NCI-H2107 treated with DMSO at 0.1 percent for 48 hours (cell line): Measurements from ENCODE around the gene DMWD.

Experiments used
- DNase-seq: peaks from one replicate; lab custom pipeline; 2025; ENCODE audit not compliant: unreplicated experiment; lab: John Stamatoyannopoulos, UW

Gene DMWD

DNA sequence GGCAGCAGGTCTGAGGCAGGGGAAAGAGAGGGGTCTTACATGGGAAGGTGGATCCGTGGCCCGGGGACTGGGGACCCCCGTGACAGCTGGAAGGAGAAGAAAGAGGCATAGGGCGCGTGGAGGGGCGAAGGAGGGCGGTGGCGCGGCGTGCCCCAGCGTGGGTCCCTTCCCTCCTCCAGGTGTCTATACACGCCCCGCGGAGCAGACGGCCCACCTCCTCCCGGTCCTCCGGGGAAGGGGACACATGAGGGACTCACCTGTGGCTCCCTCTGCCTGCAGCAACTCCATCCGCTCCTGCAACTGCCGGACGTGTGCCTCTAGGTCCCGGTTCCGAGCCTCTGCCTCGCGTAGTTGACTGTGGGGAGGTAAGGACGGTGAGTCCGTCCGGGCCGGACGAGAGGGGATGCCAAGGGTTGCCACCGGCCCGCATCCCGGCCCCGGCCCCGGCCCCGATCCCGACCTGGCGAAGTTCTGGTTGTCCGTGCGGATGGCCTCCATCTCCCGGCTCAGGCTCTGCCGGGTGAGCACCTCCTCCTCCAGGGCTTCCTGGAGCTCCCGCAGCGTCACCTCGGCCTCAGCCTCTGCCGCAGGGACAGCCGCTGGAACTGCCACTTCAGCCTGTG lies 21.2 kb downstream of the DMWD start:
- DNase-seq = no peak

DNA sequence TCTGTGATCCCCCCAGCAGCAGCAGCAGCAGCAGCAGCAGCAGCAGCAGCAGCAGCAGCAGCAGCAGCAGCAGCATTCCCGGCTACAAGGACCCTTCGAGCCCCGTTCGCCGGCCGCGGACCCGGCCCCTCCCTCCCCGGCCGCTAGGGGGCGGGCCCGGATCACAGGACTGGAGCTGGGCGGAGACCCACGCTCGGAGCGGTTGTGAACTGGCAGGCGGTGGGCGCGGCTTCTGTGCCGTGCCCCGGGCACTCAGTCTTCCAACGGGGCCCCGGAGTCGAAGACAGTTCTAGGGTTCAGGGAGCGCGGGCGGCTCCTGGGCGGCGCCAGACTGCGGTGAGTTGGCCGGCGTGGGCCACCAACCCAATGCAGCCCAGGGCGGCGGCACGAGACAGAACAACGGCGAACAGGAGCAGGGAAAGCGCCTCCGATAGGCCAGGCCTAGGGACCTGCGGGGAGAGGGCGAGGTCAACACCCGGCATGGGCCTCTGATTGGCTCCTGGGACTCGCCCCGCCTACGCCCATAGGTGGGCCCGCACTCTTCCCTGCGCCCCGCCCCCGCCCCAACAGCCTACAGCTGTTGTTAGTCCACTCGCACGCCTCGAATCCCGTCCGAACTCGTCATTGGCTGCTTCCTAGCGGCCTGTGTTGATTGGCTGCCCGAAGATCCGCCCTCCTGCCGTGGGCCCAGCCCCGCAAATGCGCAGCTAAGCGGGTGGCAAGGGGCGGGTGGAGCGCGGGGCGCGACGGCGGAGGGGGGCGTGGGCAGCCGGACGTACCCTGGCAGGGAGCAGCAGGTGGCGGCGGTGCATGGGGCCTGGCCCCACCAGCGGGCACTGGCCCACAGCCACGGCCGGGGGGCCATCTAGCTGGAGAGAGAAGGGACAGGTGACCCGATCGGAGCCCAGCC lies 22.2 kb downstream of the DMWD start:
- DNase-seq = peak; percentile 92

DNA sequence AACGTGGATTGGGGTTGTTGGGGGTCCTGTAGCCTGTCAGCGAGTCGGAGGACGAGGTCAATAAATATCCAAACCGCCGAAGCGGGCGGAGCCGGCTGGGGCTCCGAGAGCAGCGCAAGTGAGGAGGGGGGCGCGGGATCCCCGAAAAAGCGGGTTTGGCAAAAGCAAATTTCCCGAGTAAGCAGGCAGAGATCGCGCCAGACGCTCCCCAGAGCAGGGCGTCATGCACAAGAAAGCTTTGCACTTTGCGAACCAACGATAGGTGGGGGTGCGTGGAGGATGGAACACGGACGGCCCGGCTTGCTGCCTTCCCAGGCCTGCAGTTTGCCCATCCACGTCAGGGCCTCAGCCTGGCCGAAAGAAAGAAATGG lies 22.8 kb downstream of the DMWD start:
- DNase-seq = no peak

DNA sequence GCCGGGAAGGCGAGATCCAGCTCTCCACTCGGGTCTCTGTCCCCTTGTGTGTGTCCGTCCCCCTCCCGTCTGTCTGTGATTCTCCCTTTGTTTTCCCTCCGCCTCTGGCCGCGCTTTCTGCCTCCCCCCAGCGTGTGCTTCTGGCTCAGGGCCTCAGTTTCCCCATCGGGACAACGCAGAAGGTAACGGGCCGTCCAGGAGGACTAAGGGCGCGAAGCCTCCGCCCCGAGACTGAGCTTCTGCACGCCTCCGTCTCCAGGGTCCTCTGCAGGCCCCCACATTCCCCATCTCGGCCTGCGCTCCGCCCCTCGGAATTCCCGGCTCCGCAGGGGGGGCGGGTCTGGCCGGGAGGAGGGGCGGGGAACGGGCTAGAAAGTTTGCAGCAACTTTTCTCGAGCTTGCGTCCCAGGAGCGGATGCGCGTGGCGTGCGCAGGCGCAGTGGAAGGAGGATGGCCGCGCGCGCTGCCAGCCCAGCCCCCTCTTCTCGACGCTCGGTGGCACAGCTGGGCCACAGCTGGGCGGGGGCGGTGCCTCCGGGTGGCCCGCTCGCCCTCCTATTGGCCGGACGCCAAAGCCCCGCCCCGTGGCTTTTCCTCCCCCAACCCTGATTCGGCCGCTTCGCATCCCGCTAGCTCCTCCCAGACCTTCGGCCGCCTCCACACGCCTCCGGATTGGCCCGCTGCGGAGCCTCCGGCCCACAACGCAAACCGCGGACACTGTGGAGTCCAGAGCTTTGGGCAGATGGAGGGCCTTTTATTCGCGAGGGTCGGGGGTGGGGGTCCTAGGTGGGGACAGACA lies 23.5 kb downstream of the DMWD start, which contains the start of gene SIX5:
SIX5 (minus strand) TSS at position 269 of the 799 bp plus-strand sequence. CDS start 408 bp downstream, outside the sequence.
- peak; percentile 73 for DNase-seq

DNA sequence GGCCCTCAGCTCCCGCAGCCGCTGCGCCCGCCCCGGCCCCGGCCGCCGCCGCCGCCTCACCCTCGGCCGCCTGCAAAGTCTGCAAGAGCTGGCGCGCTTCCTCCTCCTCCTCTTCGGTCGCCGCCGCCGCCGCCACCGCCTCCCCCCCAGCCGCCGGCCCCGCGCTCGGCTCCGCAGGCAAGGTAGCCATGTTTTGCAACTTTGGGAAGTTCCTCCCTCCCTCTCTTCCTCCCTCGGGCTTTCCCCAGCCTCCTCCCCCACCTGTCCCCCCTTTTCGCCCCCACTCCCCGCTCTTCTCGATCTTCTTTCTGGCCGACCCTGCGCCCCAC lies 24.0 kb downstream of the DMWD start:
- no peak for DNase-seq

DNA sequence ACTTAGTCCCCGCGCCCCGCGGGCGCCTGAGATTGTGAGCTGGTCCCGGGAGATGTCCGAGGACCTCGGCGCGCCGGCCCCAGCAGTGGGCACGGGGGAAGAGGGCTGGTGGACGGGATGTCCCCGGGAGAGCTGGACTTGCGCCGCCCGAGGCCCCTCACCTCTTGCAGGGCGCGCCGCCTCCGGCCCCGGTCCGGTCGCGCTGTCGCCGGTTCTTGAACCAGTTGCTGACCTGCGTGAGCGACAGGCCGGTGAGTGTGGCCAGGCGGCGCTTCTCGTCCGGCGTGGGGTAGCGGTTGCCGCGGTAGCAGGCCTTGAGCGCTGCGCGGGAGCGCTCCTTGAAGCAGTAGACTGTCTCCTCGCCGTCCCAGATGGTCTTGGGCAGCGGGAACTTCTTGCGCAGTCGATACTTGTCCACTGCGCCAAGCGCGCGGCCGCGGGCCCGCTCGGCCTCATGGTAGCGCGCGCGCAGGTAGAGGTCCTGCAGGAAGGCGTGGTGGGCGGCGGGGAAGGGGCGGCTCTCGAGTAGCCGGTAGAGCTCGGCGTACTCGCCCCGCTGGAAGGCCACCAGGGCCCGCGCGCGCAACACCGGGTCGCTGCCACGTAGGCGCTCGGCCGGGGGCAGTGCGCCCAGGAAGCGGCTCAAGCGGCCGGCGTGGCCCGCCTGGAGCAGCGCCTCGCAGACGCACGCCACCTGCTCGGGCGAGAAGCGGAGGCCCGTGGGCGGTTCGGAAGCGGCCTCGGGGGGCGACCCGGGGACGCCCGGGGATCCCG lies 24.6 kb downstream of the DMWD start:
- DNase-seq = no peak

DNA sequence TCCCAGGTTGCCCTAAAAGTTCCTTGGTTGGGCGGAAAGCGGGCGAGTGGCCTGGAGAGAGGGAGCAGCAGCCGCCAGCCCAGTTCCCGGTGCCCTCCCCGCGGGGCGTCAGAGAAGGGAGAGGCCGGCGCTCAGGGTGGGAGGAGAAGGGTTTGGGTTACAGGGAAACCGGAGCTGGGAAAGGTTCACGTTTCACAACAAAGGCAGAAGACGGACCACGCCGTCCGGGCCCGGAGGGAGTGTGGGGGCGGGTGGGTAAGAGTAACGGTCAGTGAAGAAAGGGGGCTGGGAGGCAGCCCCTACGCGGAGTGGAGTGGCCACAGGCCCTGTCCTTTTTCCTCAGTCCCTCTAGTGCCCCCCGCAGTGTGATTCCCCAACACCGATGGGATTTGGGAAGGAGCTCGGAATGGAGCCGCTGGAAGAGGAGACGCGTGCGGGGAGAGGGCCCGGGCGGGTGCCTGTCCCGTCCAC lies 25.2 kb downstream of the DMWD start:
- DNase-seq = peak; percentile 70

DNA sequence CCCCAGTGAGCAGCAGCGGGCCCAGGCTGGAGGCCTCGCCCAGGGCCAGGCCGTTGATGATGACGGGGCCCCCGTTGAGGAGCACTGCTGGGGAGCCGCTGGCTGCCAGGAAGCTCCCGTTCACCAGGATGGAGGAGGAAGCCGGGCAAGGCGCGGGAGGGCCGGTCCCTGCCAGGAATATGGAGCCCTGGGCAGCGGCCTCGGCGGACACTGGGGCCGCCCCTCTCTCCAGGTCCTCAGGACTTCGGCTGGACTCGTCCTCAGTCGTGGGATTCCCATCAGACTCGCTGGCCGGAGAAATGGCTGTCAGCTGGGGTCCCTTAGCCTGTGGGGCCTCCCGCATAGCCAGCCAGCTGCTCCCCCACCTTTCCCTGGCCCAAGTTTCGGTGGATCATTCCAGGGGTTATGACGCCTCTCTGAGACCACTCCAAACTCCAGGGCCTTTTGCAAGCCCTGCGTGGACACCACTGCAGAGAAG lies 25.7 kb downstream of the DMWD start:
- DNase-seq = no peak

DNA sequence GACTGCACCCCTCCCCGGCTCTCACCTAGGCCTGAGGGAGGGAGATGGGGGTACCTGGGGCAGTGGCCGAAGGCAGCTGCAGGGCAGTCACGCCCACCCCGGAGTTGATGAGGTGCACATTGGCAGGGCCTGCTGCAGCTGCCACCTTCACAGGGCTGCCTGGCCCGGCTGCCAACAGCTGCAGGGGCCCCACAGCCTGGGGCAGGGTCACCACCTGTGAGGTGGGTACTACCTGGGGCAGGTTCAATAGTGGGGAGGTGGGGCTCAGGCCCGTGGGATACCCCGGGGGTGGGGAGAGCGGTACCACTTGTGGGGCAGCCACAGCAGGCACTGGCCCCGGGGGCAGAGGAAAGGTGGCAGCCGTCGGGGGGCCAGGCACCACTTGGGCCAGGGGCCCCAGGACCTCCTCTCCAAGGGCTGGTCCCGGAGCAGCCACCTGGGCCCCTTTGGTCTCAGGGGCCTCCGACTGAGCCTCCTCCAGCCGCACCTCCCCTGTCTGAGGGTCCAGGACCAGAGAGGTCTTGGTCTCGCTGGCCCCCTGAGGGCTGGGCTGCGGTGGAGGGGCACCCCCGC lies 26.3 kb downstream of the DMWD start:
- no peak for DNase-seq

DNA sequence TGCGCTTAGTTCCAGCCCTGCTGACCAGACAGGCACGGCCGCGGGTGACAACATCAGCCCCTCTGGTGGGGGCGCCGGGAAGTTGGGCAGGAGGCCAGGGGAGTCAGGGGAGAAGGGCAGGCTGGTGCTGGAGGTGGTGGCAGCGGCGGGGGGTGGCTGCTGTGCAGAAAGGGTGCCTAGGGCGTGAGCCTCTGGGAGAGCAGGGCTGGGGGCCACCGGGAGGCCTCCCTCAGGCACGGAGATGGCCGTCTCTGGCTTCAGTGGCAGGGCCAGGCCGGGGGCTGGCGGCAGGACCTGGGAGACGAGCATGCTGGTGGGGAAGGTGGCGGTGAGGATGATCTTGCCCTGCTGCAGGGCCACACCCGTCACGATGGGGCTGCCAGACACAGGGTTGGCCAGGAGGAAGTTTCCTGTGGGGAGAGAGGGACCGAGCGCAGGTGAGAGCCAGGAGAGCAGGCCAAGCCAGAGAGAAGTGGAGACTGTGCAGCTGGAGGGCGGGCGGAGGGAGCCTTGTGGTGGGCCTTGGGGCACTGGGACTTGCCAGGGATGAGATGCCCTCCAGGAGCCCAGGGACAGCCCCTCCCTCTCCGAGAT lies 26.8 kb downstream of the DMWD start:
- DNase-seq = no peak

DNA sequence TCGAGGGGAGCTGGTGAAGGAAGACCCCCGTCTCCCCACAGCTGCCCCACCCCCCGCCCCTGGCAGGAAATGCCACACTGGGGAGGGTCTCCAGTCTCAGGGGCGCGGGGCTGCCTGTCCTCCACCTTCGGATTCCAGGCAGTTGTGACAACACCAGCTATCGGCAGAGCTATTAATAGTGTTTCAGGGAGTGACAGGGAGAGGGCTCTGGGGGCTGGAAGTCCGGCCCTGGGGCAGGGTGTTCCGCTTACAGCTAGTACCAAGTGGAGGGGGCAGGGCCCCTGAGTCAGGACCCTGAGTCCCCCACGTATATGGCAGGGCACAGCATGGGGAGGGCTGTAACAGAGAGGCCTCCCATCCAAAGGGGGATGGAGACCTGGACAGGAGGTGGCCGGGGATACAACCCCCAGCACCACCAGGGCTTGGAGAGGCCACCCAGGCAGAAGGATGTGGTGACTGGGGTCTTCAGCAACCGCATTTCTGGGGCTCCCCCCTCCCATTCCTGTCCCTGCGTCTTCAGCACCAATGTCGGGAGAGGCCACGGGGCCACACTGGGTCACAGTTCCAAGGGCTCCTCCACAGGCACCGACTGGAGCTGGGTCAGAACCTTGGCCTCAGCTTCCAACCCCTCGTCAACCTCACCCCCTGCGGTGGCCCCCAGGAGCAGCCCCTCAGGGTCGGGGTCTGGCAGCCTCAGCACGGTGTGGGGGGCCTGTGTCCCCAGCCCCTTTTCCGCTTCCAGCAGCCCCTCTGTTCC lies 27.5 kb downstream of the DMWD start:
- DNase-seq = no peak

DNA sequence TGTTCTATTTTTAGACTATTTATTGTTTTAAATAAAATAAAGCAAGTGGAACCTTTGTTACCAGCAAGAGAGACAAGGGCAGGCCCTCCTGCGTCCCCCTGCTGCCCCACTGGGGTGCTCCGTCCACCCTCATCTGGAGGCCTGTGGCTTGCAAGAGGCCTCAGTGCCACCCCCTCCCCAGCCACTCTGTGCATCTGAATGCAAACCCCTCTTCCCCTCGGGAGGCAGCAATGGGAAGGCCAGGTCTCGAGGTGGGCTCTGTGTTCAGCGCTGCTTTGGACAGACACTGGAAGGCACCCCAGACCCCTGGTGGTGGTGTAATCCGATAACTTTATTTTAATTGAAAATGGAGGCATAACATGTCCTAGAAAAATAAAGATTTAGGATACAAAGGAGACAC lies 28.2 kb downstream of the DMWD start:
- no peak for DNase-seq

DNA sequence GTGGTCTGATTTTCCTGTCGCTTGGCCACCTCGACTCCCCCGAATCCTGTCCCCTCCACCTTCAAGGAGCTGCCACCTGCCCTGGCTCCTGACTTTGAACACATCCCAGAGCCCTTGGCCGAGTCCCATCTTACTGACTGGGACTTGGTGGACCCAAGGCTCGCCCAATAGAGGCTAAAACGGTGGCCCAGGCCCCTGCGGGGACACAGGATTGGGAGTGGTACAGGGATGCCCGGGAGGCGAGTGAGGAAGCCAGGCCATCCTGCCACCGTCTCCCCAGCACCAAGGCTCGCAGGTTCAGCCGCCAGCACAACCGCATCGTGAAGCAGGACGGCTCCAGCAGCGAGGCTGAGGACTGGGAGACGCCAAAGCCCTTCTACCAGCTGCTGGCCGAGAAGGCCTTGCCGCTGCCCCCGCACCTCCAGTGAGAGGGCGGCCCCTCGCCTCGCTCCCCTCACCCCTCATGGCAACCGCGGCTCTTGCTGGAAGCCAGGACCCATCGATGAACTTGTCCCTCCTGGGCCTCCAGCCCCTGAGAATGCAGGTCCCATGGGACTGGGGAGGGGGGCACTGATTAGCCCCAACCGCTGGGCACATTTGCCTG lies 28.9 kb downstream of the DMWD start:
- no peak for DNase-seq

DNA sequence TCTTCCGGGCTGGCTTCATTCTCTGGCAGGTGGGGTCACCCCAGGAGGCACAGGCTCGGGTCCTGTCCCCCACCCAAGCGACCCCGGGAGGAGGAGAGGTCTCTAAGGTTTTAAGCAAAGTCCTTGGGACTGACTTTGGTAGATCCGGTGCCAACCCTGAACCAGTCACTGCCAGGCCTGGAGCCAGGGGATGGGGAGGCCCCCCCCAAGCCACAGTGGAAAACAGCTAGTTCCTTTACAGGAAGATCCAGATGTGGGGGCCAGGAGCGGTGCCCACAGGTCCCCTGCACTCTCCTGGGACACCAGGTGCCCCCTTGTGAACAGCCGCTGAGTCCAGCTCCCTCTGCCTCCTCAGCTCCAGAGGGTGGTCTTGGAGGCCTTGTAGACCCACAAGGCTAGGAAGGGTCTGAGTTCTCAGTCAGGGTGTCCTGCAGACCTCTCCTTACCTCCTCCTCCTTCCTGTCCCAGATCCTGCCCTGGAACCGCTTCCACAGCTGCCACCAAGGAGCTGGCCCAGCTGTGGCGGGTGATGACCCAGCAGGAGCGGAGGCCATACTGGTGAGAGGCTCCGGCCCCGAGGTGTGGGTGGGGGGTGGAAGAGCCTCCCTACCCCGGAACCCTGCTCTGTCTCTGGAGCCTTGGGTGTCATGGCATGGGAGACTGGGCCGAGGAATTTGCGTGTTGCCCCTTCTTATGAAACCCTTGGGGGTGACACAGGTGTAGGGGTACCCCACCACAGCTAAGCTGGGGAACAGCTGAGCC lies 29.6 kb downstream of the DMWD start:
- no peak for DNase-seq

DNA sequence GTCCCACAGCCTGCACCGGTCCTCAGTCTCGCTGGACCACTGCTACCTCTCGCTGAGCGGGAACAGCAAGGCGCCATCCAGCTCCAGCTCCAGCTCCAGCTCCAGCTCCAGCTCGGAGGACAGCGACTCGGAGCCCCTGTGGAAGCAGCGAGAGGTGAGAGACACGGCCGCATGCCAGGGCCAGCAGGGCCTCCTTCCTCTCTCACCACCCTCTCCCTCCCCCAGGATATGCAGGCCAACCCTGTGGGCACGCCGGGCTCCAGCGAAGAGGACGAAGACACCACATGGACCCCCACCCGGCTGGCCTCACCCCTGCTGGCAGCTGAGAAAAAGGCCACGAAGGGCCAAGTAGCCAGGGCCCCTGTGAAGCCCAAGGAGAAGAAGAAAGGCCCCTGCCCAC lies 30.9 kb downstream of the DMWD start:
- DNase-seq = no peak

DNA sequence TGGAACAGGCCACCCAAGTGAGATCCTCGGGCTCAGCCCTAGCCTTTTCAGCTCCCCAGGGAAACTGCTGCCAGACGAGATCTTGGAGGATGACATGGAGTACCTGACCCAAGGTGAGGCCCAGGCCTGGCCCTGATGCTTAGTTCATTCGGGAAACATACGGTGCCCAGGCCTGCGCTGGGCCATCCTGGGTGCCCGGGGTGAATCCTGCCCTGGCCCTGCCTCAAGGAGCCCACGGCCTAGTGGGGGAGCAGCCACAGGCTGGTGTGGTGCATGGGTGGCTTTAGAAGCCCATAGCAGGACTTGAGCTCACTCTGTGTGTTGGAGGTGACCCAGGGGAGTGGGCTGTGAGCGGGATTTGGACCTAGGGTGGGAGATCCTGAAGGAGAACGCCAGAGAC lies 33.7 kb downstream of the DMWD start:
- no peak for DNase-seq

DNA sequence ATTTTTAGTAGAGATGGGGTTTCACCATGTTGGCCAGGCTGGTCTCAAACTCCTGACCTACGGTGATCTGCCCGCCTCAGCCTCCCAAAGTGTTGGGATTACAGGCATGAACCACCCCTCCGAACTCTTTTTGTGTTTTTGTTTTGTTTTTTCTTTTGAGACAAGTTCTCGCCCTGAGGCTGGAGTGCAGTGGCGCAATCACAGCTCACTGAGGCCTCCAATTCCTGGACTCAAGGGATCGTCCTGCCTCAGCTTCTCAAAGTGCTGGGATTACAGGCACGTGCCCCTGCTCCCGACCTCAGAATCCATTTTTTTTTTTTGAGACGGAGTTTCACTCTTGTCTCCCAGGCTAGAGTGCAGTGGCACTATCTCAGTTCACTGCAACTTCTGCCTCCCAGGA lies 35.0 kb downstream of the DMWD start:
- DNase-seq = no peak

DNA sequence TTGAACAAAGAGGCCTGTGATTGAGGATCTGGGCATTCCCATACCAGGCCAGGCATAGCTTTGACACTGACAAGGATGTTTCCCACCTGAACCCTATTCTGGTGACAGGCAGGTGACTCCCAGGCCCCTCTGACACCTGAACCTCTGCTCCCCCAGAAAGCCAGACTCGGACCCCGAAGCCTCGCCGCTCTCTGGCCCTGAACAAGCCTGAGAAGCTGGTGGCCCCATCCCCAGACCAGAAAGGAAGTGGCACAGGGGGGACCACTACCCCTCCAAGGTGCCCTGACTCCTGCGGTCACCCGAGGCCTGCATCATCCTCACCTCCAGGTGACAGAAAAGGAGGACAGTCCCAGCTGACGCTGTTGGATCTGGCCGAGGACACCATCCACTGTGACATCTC lies 38.3 kb downstream of the DMWD start:
- no peak for DNase-seq
